ES-I3 (cell line): ENCODE measurements around the gene ABL1.

ENCODE experiments used
- H3K36me3 ChIP-seq: 2 replicates; pipeline ENCODE4 v1.6.1; 2013; ENCODE audit warnings: mild to moderate bottlenecking, low read length, control low read depth, moderate library complexity; ENCODE audit not compliant: insufficient read depth
- H3K4me1 ChIP-seq: 2 replicates; pipeline ENCODE4 v1.6.1; 2013; ENCODE audit warnings: mild to moderate bottlenecking, control low read depth, low read length; ENCODE audit not compliant: insufficient read depth
- H3K9ac ChIP-seq: 2 replicates; pipeline ENCODE4 v1.6.1; 2013; ENCODE audit warnings: low read depth, mild to moderate bottlenecking, low read length, moderate library complexity
- H3K9me3 ChIP-seq: 2 replicates; pipeline ENCODE4 v1.6.1; 2013; ENCODE audit warnings: mild to moderate bottlenecking, low read length, moderate library complexity; ENCODE audit not compliant: control insufficient read depth, insufficient read depth

The ABL1 gene

GRCh38 chr9:130810609-130811136 lies 24.4 kb upstream of the ABL1 start:
- no peaks in the 10 kb centered on the region; the same call in 1 of the 2 replicates for H3K9me3 ChIP-seq
- H3K4me1 ChIP-seq: 0 out of 2 replicates have a peak, but pooled peaks cover 1% of the 10 kb centered on the region
- no peak overlapping the region for H3K9ac ChIP-seq
- H3K36me3 ChIP-seq: no peaks in the 10 kb centered on the region

GRCh38 chr9:130815242-130815808 lies 19.7 kb upstream of the ABL1 start:
- peaks cover 5% of the 10 kb centered on the region for H3K9me3 ChIP-seq

GRCh38 chr9:130817914-130818313 lies 17.1 kb upstream of the ABL1 start:
- Histone ChIP-seq H3K36me3 (no peaks in the 10 kb centered on the region), H3K9me3 (peaks cover 5% of the 10 kb centered on the region; the same call in 1 of the 2 replicates), H3K4me1 (no peaks in the 10 kb centered on the region), H3K9ac (no peak overlapping the region)

More at GRCh38 chr9:130815242-130815808, 19.7 kb upstream of the ABL1 start:
- Histone ChIP-seq H3K36me3 (no peaks in the 10 kb centered on the region), H3K4me1 (no peaks in the 10 kb centered on the region), H3K9ac (no peak overlapping the region)

GRCh38 chr9:130820135-130820738 lies 14.8 kb upstream of the ABL1 start:
- H3K36me3 ChIP-seq: no peaks in the 10 kb centered on the region
- peaks cover 5% of the 10 kb centered on the region; the same call in 1 of the 2 replicates for H3K9me3 ChIP-seq
- H3K9ac ChIP-seq: no peak overlapping the region
- peaks cover 22% of the 10 kb centered on the region for H3K4me1 ChIP-seq

- Histone ChIP-seq H3K36me3 (no peaks in the 10 kb centered on the region), H3K9me3 (no peaks in the 10 kb centered on the region), H3K9ac (no peak overlapping the region), H3K4me1 (peaks cover 34% of the 10 kb centered on the region)
Observed at GRCh38 chr9:130823435-130823834, 11.6 kb upstream of the ABL1 start.

- Histone ChIP-seq H3K36me3 (no peaks in the 10 kb centered on the region), H3K9me3 (no peaks in the 10 kb centered on the region), H3K4me1 (peaks cover 34% of the 10 kb centered on the region), H3K9ac (no peak overlapping the region)
Observed at GRCh38 chr9:130824079-130824478, 11.0 kb upstream of the ABL1 start.

GRCh38 chr9:130824643-130825350 lies 10.3 kb upstream of the ABL1 start:
- Histone ChIP-seq H3K9me3 (no peaks in the 10 kb centered on the region), H3K4me1 (peaks cover 34% of the 10 kb centered on the region), H3K36me3 (no peaks in the 10 kb centered on the region), H3K9ac (no peak overlapping the region)

GRCh38 chr9:130825351-130825651 lies 9.8 kb upstream of the ABL1 start:
- Histone ChIP-seq H3K4me1 (peaks cover 34% of the 10 kb centered on the region), H3K36me3 (no peaks in the 10 kb centered on the region), H3K9ac (no peak overlapping the region), H3K9me3 (no peaks in the 10 kb centered on the region)

GRCh38 chr9:130825809-130826208 lies 9.2 kb upstream of the ABL1 start:
- Histone ChIP-seq H3K36me3 (no peaks in the 10 kb centered on the region), H3K9me3 (no peaks in the 10 kb centered on the region), H3K4me1 (peaks cover 34% of the 10 kb centered on the region), H3K9ac (no peak overlapping the region)

GRCh38 chr9:130829762-130830161 lies 5.3 kb upstream of the ABL1 start:
- no peaks in the 10 kb centered on the region for H3K36me3 ChIP-seq
- no peaks in the 10 kb centered on the region for H3K9me3 ChIP-seq
- H3K4me1 ChIP-seq: peaks cover 15% of the 10 kb centered on the region
- H3K9ac ChIP-seq: no peak overlapping the region

- peaks cover 12% of the 10 kb centered on the region for H3K4me1 ChIP-seq
- H3K36me3 ChIP-seq: no peaks in the 10 kb centered on the region
- no peaks in the 10 kb centered on the region for H3K9me3 ChIP-seq
- H3K9ac ChIP-seq: no peak overlapping the region
Observed at GRCh38 chr9:130830231-130830760, 4.8 kb upstream of the ABL1 start.

- no peak overlapping the region for H3K9ac ChIP-seq
- peaks cover 4% of the 10 kb centered on the region for H3K4me1 ChIP-seq
- no peaks in the 10 kb centered on the region for H3K9me3 ChIP-seq
- H3K36me3 ChIP-seq: no peaks in the 10 kb centered on the region
Observed at GRCh38 chr9:130831077-130831476, 4.0 kb upstream of the ABL1 start.

GRCh38 chr9:130833031-130833990 lies 1.7 kb upstream of the ABL1 start:
- Histone ChIP-seq H3K36me3 (no peaks in the 10 kb centered on the region), H3K9ac (no peak overlapping the region), H3K9me3 (no peaks in the 10 kb centered on the region), H3K4me1 (peaks cover 6% of the 10 kb centered on the region)
